Panc1 (cell line): ENCODE results near the gene CYB5A. TPM values are rescaled to one million over a fixed set of nuclear protein-coding genes. Genes with fewer than 3 reads are reported as not detected.

ENCODE experiments used
- ATAC-seq: fragments of 200-7000 bp; cut with Tn5 transposase; 2 replicates; pipeline ENCODE4 v1.9.1; 2020; ENCODE audit warnings: mild to moderate bottlenecking, moderate library complexity
- BruUV-seq: library from RNA; stranded (reverse); fragments of 400-500 nt; replicated peaks from 2 replicates; lab custom pipeline; 2021; lab: Mats Ljungman, UMichigan
- CTCF ChIA-PET: fragments of 300-600 bp; sonication (Branson Sonifier 250); formaldehyde crosslinking; loops from one replicate; lab custom pipeline; 2022; ENCODE audit warnings: antibody characterized with exemption; lab: Charles Lee
- POLR2A ChIA-PET: fragments of 300-600 bp; sonication (Branson Sonifier 250); formaldehyde crosslinking; loops from one replicate; lab custom pipeline; 2022; ENCODE audit warnings: antibody characterized with exemption; lab: Charles Lee
- DNase-seq: peaks from one replicate; pipeline ENCODE4 v3.0.0-alpha.2; 2010; ENCODE audit warnings: low read depth, low spot score
- H3K27ac ChIP-seq: 2 replicates; pipeline ENCODE4 v1.5.1; 2011; ENCODE audit warnings: mild to moderate bottlenecking, low read length, inconsistent platforms
- H3K27me3 ChIP-seq: fragments of 200-500 bp; sonication (Bioruptor generic); 2 replicates; pipeline ENCODE4 v1.6.0; 2014; ENCODE audit warnings: low read length, inconsistent platforms; ENCODE audit not compliant: control insufficient read depth, insufficient read depth
- H3K36me3 ChIP-seq: fragments of 200-500 bp; sonication (Bioruptor generic); 2 replicates; pipeline ENCODE4 v1.5.1; 2014; ENCODE audit warnings: inconsistent platforms, mild to moderate bottlenecking, low read length, moderate library complexity; ENCODE audit not compliant: control insufficient read depth, insufficient read depth
- H3K4me1 ChIP-seq: 2 replicates; pipeline ENCODE4 v1.5.1; 2011; ENCODE audit warnings: inconsistent platforms, mild to moderate bottlenecking, low read length, moderate library complexity; ENCODE audit not compliant: control insufficient read depth, insufficient read depth
- H3K4me3 ChIP-seq, 2 experiments: 2 replicates each; pipeline ENCODE4 v1.5.1; 2011 to 2012; ENCODE audit warnings: low read depth in 2 of 2, low read length in 2 of 2, mild to moderate bottlenecking in 2 of 2, inconsistent platforms in 1 of 2, moderate library complexity in 1 of 2
- H3K9me3 ChIP-seq: fragments of 200-500 bp; sonication (Bioruptor generic); 2 replicates; pipeline ENCODE4 v1.5.1; 2014; ENCODE audit warnings: low read depth, mild to moderate bottlenecking, inconsistent platforms, low read length, moderate library complexity; ENCODE audit not compliant: control insufficient read depth, insufficient read depth
- CTCF ChIP-seq: fragments of 450-650 bp; IDR thresholded peaks from 2 replicates; pipeline ENCODE4 v1.5.1; 2017; ENCODE audit warnings: mild to moderate bottlenecking
- POLR2AphosphoS5 ChIP-seq: IDR thresholded peaks from 2 replicates; pipeline ENCODE4 v1.6.1; 2012; ENCODE audit warnings: mild to moderate bottlenecking, low read depth, low read length, moderate library complexity
- SIN3A ChIP-seq: IDR thresholded peaks from 2 replicates; pipeline ENCODE4 v1.6.1; 2012; ENCODE audit warnings: low read depth, mild to moderate bottlenecking, low read length, moderate library complexity, borderline replicate concordance; ENCODE audit not compliant: insufficient read depth
- TCF7L2 ChIP-seq: IDR thresholded peaks from 2 replicates; pipeline ENCODE4 v1.6.1; 2011; ENCODE audit warnings: mild to moderate bottlenecking, low read depth, low read length, inconsistent platforms
- in situ Hi-C: cut with HindIII; loops from 2 replicates; pipeline ENCODE4 v1.10.0; 2016; ENCODE audit warnings: low sequenced_read_pairs, low pct_unique_long_range_greater_than_20kb
- intact Hi-C: fragments of 100-400 bp; cut with micrococcal nuclease; formaldehyde crosslinking; loops from one replicate; pipeline ENCODE4 v1.10.0; 2022; ENCODE audit not compliant: unreplicated experiment
- total RNA-seq: library from RNA; stranded (reverse); gene quantifications from one replicate; pipeline ENCODE4 v1.2.1, GENCODE V29; 2021; ENCODE audit not compliant: unreplicated experiment
- TF ChIP-seq, protein P1 (sequence below), 2 experiments: IDR thresholded peaks; 2 replicates each; pipeline ENCODE4 v1.6.1; 2011 to 2012; ENCODE audit warnings: low read depth in 2 of 2, control low read depth in 1 of 2, low read length in 1 of 2, mild to moderate bottlenecking in 1 of 2, moderate library complexity in 1 of 2; ENCODE audit not compliant: insufficient read depth in 1 of 2

The CYB5A gene
- total RNA-seq, 1 experiment from 2014 or later = 51.3 TPM

- no peak for TF ChIP-seq POLR2AphosphoS5
Observed at GRCh38 chr18:74230922-74231714, 60.6 kb downstream of the CYB5A start (continued).

GRCh38 chr18:74229891-74230290 lies 61.9 kb downstream of the CYB5A start:
- ATAC-seq = no peak
- TF ChIP-seq CTCF = no peak
- TF ChIP-seq, protein P1, sequence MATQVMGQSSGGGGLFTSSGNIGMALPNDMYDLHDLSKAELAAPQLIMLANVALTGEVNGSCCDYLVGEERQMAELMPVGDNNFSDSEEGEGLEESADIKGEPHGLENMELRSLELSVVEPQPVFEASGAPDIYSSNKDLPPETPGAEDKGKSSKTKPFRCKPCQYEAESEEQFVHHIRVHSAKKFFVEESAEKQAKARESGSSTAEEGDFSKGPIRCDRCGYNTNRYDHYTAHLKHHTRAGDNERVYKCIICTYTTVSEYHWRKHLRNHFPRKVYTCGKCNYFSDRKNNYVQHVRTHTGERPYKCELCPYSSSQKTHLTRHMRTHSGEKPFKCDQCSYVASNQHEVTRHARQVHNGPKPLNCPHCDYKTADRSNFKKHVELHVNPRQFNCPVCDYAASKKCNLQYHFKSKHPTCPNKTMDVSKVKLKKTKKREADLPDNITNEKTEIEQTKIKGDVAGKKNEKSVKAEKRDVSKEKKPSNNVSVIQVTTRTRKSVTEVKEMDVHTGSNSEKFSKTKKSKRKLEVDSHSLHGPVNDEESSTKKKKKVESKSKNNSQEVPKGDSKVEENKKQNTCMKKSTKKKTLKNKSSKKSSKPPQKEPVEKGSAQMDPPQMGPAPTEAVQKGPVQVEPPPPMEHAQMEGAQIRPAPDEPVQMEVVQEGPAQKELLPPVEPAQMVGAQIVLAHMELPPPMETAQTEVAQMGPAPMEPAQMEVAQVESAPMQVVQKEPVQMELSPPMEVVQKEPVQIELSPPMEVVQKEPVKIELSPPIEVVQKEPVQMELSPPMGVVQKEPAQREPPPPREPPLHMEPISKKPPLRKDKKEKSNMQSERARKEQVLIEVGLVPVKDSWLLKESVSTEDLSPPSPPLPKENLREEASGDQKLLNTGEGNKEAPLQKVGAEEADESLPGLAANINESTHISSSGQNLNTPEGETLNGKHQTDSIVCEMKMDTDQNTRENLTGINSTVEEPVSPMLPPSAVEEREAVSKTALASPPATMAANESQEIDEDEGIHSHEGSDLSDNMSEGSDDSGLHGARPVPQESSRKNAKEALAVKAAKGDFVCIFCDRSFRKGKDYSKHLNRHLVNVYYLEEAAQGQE (IDR thresholded peaks at IDR 0.05; ENCODE audit: insufficient read depth in 1 of 2, low read depth in 2 of 2, low read length in 1 of 2) = no peak
- no peak for TF ChIP-seq SIN3A
- TF ChIP-seq TCF7L2 = no peak
- TF ChIP-seq POLR2AphosphoS5 = no peak
- BruUV-seq = no TSS peak
- Histone ChIP-seq H3K4me1 (no peaks in the 10 kb centered on the region), H3K9me3 (no peaks in the 10 kb centered on the region), H3K27me3 (no peaks in the 10 kb centered on the region; the same call in 1 of the 2 replicates), H3K36me3 (no peaks in the 10 kb centered on the region), H3K4me3 (no peak overlapping the region), H3K27ac (no peak overlapping the region)
- in situ Hi-C loops = no loop called here
- POLR2A ChIA-PET = no interaction called here
- no peak for DNase-seq
- CTCF ChIA-PET = no interaction called here
- intact Hi-C loops = no loop called here

DNA sequence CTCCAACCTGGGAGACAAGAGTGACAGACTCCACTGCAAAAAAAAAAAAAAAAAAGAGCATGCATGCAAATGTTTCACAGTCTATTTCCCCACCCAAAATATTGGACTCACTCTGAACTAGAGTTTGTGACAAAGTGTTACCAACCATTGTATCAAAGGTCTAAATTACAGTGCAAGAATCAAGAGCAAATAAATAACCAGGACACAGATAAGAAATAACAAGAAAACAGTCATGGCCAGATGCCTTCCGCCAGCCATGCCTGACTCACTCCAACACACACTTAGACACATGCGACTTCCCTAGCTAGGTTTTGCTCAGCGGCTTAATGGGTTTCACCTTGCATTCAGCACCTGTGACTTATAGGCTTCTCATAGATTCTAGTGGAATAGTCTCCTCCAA lies 62.8 kb downstream of the CYB5A start:
- ChIA-PET POLR2A (interaction anchor here (0.7 kb wide), 1 partner anchor 21 kb away, joined by 6 read pairs; no protein-coding TSS in a partner anchor), CTCF (no interaction called here)
- Histone ChIP-seq H3K4me1 (no peaks in the 10 kb centered on the region), H3K36me3 (no peaks in the 10 kb centered on the region), H3K4me3 (no peak overlapping the region), H3K9me3 (no peaks in the 10 kb centered on the region), H3K27me3 (no peaks in the 10 kb centered on the region; the same call in 1 of the 2 replicates), H3K27ac (no peak overlapping the region)
- DNase-seq (no peak), ATAC-seq (no peak)
- intact Hi-C loops = no loop called here
- in situ Hi-C loops = no loop called here
- TF ChIP-seq POLR2AphosphoS5 = no peak
- TF ChIP-seq SIN3A = no peak
- BruUV-seq = no TSS peak
